Astrocyte of the spinal cord (primary cell): ENCODE data around the gene FRG1.
"Not testable (repeated sequence)": the region's sequence is repeated elsewhere in the genome, so short reads cannot be mapped to it uniquely, and the experiment has no call there.

Experiments
- DNase-seq: peaks from one replicate; pipeline ENCODE4 v3.0.0; 2011; ENCODE audit warnings: low read depth, low spot score
- H3K4me3 ChIP-seq: 2 replicates; pipeline ENCODE4 v1.5.1; 2011; ENCODE audit warnings: low read depth, mild to moderate bottlenecking, low read length, moderate library complexity
- in situ Hi-C: cut with HindIII; loops from 2 replicates; pipeline ENCODE4 v1.10.0; 2017; ENCODE audit warnings: low sequenced_read_pairs
- TF ChIP-seq, protein P1 (sequence below): IDR thresholded peaks from 2 replicates; pipeline ENCODE4 v1.5.1; 2012; ENCODE audit warnings: low read depth, mild to moderate bottlenecking, low read length, inconsistent platforms

The FRG1 gene

GRCh38 chr4:189974056-189974455, 33.4 kb downstream of the FRG1 start:
- TF ChIP-seq, protein P1, sequence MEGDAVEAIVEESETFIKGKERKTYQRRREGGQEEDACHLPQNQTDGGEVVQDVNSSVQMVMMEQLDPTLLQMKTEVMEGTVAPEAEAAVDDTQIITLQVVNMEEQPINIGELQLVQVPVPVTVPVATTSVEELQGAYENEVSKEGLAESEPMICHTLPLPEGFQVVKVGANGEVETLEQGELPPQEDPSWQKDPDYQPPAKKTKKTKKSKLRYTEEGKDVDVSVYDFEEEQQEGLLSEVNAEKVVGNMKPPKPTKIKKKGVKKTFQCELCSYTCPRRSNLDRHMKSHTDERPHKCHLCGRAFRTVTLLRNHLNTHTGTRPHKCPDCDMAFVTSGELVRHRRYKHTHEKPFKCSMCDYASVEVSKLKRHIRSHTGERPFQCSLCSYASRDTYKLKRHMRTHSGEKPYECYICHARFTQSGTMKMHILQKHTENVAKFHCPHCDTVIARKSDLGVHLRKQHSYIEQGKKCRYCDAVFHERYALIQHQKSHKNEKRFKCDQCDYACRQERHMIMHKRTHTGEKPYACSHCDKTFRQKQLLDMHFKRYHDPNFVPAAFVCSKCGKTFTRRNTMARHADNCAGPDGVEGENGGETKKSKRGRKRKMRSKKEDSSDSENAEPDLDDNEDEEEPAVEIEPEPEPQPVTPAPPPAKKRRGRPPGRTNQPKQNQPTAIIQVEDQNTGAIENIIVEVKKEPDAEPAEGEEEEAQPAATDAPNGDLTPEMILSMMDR = no peak
- DNase-seq = no peak
- in situ Hi-C loops = no loop called here
- H3K4me3 ChIP-seq = no peak overlapping the region

DNA sequence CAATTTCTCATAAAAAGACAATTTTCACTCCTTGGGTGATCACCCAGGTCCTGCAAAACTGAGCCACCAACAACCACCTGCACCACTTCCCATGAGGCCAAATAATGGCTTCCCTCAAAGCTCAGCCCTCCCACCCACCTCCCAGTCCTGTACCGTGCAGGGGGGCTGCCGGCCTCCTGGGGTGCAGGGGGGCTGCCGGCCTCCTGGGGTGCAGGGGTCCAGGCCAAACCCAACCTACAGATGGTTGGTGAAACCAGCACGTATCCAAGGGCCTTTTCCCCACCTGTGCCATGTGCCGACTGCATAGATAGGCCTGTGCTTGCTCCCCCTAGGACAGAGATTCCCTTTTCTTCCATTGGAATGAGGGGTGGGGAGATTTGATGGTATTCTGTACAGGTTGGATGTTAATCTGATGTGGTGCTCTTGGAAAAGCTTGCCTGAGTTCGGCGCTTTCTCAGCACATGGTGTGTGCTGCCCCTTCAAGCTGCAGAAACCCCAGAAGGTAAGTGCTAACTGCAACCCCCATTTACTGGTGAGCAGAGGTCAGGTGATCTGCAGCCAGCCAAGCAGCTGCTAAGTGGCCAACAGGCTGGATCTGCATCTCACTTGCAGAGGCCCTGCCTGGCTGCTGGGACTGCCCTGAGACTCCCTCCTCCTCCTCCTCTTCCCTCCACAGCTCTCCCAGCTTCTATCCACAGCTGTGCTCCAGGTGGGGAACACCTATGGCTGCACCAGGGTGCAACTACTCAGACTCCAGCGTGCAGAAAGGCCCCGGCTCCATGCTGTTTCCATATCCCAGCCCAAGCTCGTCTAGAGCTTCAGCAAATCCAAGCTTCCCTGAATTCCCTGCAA, 38.8 kb downstream of the FRG1 start:
- no peak overlapping the region for H3K4me3 ChIP-seq
- no peak for DNase-seq
- TF ChIP-seq, protein P1 = no peak
- in situ Hi-C loops = no loop called here

DNA sequence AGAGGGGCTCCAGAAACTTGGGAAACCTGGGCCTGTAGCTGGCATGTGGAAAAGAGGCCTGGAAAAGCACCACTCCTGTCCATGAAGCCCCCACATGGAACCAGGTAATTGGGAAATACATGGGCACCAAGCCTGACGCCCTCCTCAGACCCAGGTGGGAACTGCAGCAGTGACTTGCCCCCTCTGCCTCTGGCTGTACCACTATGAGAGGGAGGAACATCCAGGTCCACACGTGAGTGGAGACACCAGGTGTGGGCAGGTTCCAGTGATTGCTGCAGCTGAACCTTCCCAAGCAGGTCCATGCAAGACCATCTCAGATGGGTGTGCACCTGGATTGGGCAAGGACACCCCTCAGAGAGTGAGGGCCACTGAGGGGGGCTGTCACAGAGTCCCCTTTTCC, 39.6 kb downstream of the FRG1 start:
- DNase-seq, H3K4me3 ChIP-seq, in situ Hi-C loops: not testable (repeated sequence)

GRCh38 chr4:189981970-189982369, 41.3 kb downstream of the FRG1 start:
- TF ChIP-seq, protein P1 = no peak
- in situ Hi-C loops = no loop called here
- H3K4me3 ChIP-seq = no peak overlapping the region
- no peak for DNase-seq

- DNase-seq, in situ Hi-C loops, H3K4me3 ChIP-seq: not testable (repeated sequence)
Observed at GRCh38 chr4:189983916-189984526, 43.3 kb downstream of the FRG1 start.

DNA sequence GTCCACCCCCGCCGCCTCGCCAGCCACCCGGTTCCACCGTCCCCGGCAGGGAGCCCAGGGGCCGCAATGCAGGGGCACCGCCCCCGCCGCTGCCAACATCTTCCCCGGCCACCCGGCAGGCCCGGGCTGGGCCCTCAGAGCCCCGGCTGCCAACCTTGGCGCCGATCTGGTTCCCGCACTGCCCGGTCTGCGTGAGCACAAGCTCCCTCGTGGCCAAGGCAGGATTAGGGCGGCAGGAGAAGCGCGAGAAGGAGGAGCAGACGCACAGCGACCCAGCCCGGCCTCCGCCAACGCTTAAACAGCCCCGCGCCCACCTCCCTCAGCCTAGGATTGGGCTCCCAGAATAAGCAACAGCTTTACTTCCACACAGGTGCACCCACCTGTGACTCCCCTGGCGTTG, 44.0 kb downstream of the FRG1 start:
- in situ Hi-C loops, H3K4me3 ChIP-seq, DNase-seq: not testable (repeated sequence)

- not testable (repeated sequence) for DNase-seq, H3K4me3 ChIP-seq
Observed at GRCh38 chr4:189985651-189986243, 45.1 kb downstream of the FRG1 start.

DNA sequence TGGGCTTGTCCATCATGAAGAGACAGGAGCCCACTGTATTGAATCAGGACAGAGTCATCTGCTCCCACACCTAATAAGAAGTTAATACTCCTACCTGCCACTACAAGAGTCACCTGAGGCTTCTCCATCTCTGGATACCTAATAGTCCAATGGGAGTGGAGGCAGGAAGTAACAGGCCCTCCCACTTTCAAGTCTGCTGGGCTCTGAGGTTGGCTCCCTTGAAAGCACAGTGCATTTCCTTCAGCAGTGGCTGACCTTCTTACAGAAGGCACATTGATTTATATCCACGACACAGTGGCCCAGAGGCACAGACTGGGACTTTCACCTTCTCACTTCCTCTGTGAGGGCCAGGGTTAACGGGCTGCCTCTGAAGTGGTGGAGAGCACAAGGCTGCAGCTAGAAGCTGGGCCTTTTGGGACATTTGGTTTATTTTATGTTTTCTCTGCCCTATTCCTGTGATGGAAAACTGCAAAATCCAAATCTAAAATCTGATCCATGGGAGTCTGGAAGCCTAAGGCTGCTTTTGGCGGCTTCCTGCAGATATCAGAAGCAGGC, 48.3 kb downstream of the FRG1 start:
- TF ChIP-seq, protein P1 = no peak
- no peak overlapping the region for H3K4me3 ChIP-seq
- in situ Hi-C loops = no loop called here
- no peak for DNase-seq

More at GRCh38 chr4:189985651-189986243, 45.1 kb downstream of the FRG1 start:
- in situ Hi-C loops = not testable (repeated sequence)

DNA sequence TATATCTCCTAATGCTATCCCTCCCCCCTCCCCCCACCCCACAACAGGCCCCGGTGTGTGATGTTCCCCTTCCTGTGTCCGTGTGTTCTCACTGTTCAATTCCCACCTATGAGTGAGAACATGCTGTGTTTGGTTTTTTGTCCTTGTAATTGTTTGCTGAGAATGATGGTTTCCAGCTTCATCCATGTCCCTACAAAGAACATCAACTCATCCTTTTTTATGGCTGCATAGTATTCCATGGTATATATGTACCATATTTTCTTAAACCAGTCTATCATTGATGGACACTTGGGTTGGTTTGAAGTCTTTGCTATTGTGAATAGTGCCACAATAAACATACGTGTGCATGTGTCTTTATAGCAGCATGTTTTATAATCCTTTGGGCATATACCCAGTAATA, 49.3 kb downstream of the FRG1 start:
- DNase-seq, in situ Hi-C loops, H3K4me3 ChIP-seq: not testable (repeated sequence)
